Liver (tissue), 9 donors: Measurements from ENCODE around the gene GDPD5. TPM values are rescaled to one million over a fixed set of nuclear protein-coding genes. Genes with fewer than 3 reads are reported as not detected.

Experiments
- DNase-seq: peaks from one replicate; pipeline ENCODE4 v3.0.0-alpha.2; 2017; ENCODE audit warnings: low spot score
- H3K27ac ChIP-seq, 2 donors: one replicate each; pipeline ENCODE4 v1.7.0; 2013; ENCODE audit warnings: inconsistent platforms in 2 of 2, low read length in 2 of 2, control low read depth in 1 of 2, low read depth in 1 of 2, mild to moderate bottlenecking in 1 of 2
- H3K27me3 ChIP-seq, 4 donors: one replicate each; pipeline versions ENCODE4 v1.6.1 to v1.7.0; 2013; ENCODE audit warnings: low read length in 3 of 4, inconsistent platforms in 1 of 4, mild to moderate bottlenecking in 1 of 4, moderate library complexity in 1 of 4; ENCODE audit not compliant: control insufficient read depth in 4 of 4, insufficient read depth in 4 of 4
- H3K36me3 ChIP-seq, 4 donors: one replicate each; pipeline versions ENCODE4 v1.6.1 to v1.7.0; 2013; ENCODE audit warnings: low read length in 3 of 4, mild to moderate bottlenecking in 3 of 4, low read depth in 1 of 4, moderate library complexity in 1 of 4; ENCODE audit not compliant: control insufficient read depth in 4 of 4, insufficient read depth in 3 of 4
- H3K4me1 ChIP-seq, 4 donors: one replicate each; pipeline versions ENCODE4 v1.6.1 to v1.7.0; 2013; ENCODE audit warnings: low read length in 3 of 4, mild to moderate bottlenecking in 3 of 4, moderate library complexity in 1 of 4; ENCODE audit not compliant: control insufficient read depth in 4 of 4, insufficient read depth in 4 of 4
- H3K4me3 ChIP-seq, 3 donors: one replicate each; pipeline versions ENCODE4 v1.6.1 to v1.7.0; 2013; ENCODE audit warnings: low read length in 3 of 3, control low read depth in 1 of 3, low read depth in 1 of 3, mild to moderate bottlenecking in 1 of 3
- H3K9ac ChIP-seq, 2 donors: one replicate each; pipeline ENCODE4 v1.7.0; 2013; ENCODE audit warnings: low read length in 2 of 2, mild to moderate bottlenecking in 2 of 2, moderate library complexity in 2 of 2, control low read depth in 1 of 2, low read depth in 1 of 2
- H3K9me3 ChIP-seq, 4 donors: one replicate each; pipeline versions ENCODE4 v1.6.1 to v1.7.0; 2013; ENCODE audit warnings: low read length in 3 of 4; ENCODE audit not compliant: control insufficient read depth in 4 of 4
- EGR1 ChIP-seq, 2 donors: IDR thresholded peaks; 2 replicates each; pipeline ENCODE4 v1.6.1; 2016 to 2018; ENCODE audit warnings: antibody characterized with exemption in 2 of 2, low read depth in 2 of 2
- FOXA1 ChIP-seq: IDR thresholded peaks from 2 replicates; pipeline ENCODE4 v1.6.1; 2016; ENCODE audit warnings: antibody characterized with exemption
- FOXA2 ChIP-seq: IDR thresholded peaks from 2 replicates; pipeline ENCODE4 v1.6.1; 2016; ENCODE audit warnings: antibody characterized with exemption
- GABPA ChIP-seq, 2 donors: IDR thresholded peaks in 1 of 2; conservative IDR thresholded peaks in 1 of 2; 2 replicates each; pipeline ENCODE4 v1.6.1; 2016; ENCODE audit warnings: antibody characterized with exemption in 2 of 2, mild to moderate bottlenecking in 1 of 2, moderate library complexity in 1 of 2
- HNF4A ChIP-seq, 2 donors: conservative IDR thresholded peaks; 2 replicates each; pipeline ENCODE4 v1.6.1; 2016; ENCODE audit warnings: antibody characterized with exemption in 2 of 2, mild to moderate bottlenecking in 2 of 2
- HNF4G ChIP-seq: IDR thresholded peaks from 2 replicates; pipeline ENCODE4 v1.6.1; 2016; ENCODE audit warnings: antibody characterized with exemption
- JUND ChIP-seq, 2 donors: IDR thresholded peaks; 2 replicates each; pipeline ENCODE4 v1.6.1; 2016; ENCODE audit warnings: antibody characterized with exemption in 2 of 2
- NR2F2 ChIP-seq: IDR thresholded peaks from 2 replicates; pipeline ENCODE4 v1.6.1; 2016; ENCODE audit warnings: antibody characterized with exemption
- RAD21 ChIP-seq, 2 donors: IDR thresholded peaks; 2 replicates each; pipeline ENCODE4 v1.6.1; 2016; ENCODE audit warnings: antibody characterized with exemption in 2 of 2, mild to moderate bottlenecking in 2 of 2
- SP1 ChIP-seq: IDR thresholded peaks from 2 replicates; pipeline ENCODE4 v1.6.1; 2018; ENCODE audit warnings: antibody characterized with exemption, mild to moderate bottlenecking
- TAF1 ChIP-seq: conservative IDR thresholded peaks from 2 replicates; pipeline ENCODE4 v1.6.1; 2016; ENCODE audit warnings: antibody characterized with exemption, mild to moderate bottlenecking
- YY1 ChIP-seq: IDR thresholded peaks from 2 replicates; pipeline ENCODE4 v1.6.1; 2016; ENCODE audit warnings: antibody characterized with exemption, mild to moderate bottlenecking
- WGBS: extraction: QIAGEN DNeasy Blood & Tissue Kit; methylation state at CpG from one replicate; pipeline ENCODE4 v1.1.7; 2013; 5-methylcytosine and 5-hydroxymethylcytosine counted together
- polyA plus RNA-seq, 2 donors: library from polyadenylated mRNA; stranded (reverse) in 1 of 2; unstranded in 1 of 2; fragments of 200-250 nt in 1 of 2; fragments of >200 nt in 1 of 2; fragmentation: Nextera tagmentation in 1 of 2; extraction: Ambion mirVana in 1 of 2; gene quantifications; one replicate each; pipeline versions ENCODE4 v1.2.1 to v1.2.3, GENCODE V29; 2013 to 2015
- total RNA-seq, 2 donors: library from RNA; depleted of rRNA; stranded (reverse); fragments of >200 nt; gene quantifications; one replicate each; pipeline ENCODE4 v1.2.3, GENCODE V29; 2014
- TF ChIP-seq, protein P1 (sequence below): IDR thresholded peaks from 2 replicates; pipeline ENCODE4 v1.6.1; 2016; ENCODE audit warnings: antibody characterized with exemption
- TF ChIP-seq, protein P2 (sequence below): fragments of 150-350 bp; IDR thresholded peaks from 2 replicates; pipeline ENCODE4 v1.5.1; 2017; ENCODE audit warnings: improper control_type of control experiment, low read depth, low read length; ENCODE audit not compliant: missing input control
- TF ChIP-seq, protein P3 (sequence below): IDR thresholded peaks from 2 replicates; pipeline ENCODE4 v1.6.1; 2016; ENCODE audit warnings: antibody characterized with exemption
- TF ChIP-seq, protein P4 (sequence below): IDR thresholded peaks from 2 replicates; pipeline ENCODE4 v1.6.1; 2016; ENCODE audit warnings: antibody characterized with exemption
- TF ChIP-seq, protein P5 (sequence below): IDR thresholded peaks from 2 replicates; pipeline ENCODE4 v1.6.1; 2016; ENCODE audit warnings: antibody characterized with exemption, mild to moderate bottlenecking
- donor health status: healthy.
- donor health status: healthy.
- donor health status: healthy.
- donor health status: healthy.
- donor health status: healthy.

The GDPD5 gene
- total and polyA plus RNA-seq, 4 donors, result 3.0 to 22.8 (median 4.2) TPM

DNA sequence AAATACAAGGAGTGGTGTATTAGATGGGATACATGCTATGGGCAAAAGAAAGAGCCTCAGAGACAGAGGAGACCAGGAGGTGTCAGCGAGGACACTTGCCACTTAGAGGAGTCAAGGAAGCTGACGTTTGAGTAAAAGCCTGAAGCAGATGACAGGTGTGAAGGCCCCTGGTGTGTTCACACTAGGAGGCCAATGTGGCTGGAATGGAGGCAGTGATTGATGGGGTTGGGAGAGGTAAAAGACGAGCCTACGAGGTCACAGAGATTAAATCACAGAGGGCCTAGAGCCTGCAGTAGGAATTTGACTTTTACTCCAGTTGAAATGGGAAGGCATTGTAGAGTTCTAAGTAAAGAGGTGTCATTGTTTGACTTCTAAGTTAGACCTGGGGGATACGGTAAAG is 12.0 kb upstream of the GDPD5 start:
- Histone ChIP-seq H3K4me1 (no peaks in the 10 kb centered on the region), H3K27ac (no peak overlapping the region), H3K4me3 (no peak overlapping the region), H3K27me3 (no peaks in the 10 kb centered on the region), H3K9ac (no peak overlapping the region), H3K36me3 (no peaks in the 10 kb centered on the region), H3K9me3 (no peaks in the 10 kb centered on the region)
- 90% methylated on average over 5 of the region's 5 CpGs for WGBS
- TF ChIP-seq, protein P1, sequence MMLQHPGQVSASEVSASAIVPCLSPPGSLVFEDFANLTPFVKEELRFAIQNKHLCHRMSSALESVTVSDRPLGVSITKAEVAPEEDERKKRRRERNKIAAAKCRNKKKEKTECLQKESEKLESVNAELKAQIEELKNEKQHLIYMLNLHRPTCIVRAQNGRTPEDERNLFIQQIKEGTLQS, result no peak
- TF ChIP-seq, protein P2, sequence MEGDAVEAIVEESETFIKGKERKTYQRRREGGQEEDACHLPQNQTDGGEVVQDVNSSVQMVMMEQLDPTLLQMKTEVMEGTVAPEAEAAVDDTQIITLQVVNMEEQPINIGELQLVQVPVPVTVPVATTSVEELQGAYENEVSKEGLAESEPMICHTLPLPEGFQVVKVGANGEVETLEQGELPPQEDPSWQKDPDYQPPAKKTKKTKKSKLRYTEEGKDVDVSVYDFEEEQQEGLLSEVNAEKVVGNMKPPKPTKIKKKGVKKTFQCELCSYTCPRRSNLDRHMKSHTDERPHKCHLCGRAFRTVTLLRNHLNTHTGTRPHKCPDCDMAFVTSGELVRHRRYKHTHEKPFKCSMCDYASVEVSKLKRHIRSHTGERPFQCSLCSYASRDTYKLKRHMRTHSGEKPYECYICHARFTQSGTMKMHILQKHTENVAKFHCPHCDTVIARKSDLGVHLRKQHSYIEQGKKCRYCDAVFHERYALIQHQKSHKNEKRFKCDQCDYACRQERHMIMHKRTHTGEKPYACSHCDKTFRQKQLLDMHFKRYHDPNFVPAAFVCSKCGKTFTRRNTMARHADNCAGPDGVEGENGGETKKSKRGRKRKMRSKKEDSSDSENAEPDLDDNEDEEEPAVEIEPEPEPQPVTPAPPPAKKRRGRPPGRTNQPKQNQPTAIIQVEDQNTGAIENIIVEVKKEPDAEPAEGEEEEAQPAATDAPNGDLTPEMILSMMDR, result no peak
- TF ChIP-seq TAF1 (no peak), SP1 (no peak), NR2F2 (no peak), FOXA2 (no peak), JUND (IDR thresholded peaks at IDR 0.05) (no peak), EGR1 (IDR thresholded peaks at IDR 0.05; ENCODE audit: low read depth in 2 of 2) (no peak), FOXA1 (no peak), HNF4G (no peak)
- TF ChIP-seq, protein P3, sequence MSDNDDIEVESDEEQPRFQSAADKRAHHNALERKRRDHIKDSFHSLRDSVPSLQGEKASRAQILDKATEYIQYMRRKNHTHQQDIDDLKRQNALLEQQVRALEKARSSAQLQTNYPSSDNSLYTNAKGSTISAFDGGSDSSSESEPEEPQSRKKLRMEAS, result no peak
- TF ChIP-seq, protein P4, sequence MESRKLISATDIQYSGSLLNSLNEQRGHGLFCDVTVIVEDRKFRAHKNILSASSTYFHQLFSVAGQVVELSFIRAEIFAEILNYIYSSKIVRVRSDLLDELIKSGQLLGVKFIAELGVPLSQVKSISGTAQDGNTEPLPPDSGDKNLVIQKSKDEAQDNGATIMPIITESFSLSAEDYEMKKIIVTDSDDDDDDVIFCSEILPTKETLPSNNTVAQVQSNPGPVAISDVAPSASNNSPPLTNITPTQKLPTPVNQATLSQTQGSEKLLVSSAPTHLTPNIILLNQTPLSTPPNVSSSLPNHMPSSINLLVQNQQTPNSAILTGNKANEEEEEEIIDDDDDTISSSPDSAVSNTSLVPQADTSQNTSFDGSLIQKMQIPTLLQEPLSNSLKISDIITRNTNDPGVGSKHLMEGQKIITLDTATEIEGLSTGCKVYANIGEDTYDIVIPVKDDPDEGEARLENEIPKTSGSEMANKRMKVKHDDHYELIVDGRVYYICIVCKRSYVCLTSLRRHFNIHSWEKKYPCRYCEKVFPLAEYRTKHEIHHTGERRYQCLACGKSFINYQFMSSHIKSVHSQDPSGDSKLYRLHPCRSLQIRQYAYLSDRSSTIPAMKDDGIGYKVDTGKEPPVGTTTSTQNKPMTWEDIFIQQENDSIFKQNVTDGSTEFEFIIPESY, result no peak
- TF ChIP-seq, protein P5, sequence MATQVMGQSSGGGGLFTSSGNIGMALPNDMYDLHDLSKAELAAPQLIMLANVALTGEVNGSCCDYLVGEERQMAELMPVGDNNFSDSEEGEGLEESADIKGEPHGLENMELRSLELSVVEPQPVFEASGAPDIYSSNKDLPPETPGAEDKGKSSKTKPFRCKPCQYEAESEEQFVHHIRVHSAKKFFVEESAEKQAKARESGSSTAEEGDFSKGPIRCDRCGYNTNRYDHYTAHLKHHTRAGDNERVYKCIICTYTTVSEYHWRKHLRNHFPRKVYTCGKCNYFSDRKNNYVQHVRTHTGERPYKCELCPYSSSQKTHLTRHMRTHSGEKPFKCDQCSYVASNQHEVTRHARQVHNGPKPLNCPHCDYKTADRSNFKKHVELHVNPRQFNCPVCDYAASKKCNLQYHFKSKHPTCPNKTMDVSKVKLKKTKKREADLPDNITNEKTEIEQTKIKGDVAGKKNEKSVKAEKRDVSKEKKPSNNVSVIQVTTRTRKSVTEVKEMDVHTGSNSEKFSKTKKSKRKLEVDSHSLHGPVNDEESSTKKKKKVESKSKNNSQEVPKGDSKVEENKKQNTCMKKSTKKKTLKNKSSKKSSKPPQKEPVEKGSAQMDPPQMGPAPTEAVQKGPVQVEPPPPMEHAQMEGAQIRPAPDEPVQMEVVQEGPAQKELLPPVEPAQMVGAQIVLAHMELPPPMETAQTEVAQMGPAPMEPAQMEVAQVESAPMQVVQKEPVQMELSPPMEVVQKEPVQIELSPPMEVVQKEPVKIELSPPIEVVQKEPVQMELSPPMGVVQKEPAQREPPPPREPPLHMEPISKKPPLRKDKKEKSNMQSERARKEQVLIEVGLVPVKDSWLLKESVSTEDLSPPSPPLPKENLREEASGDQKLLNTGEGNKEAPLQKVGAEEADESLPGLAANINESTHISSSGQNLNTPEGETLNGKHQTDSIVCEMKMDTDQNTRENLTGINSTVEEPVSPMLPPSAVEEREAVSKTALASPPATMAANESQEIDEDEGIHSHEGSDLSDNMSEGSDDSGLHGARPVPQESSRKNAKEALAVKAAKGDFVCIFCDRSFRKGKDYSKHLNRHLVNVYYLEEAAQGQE, result no peak
- DNase-seq, result no peak

DNA sequence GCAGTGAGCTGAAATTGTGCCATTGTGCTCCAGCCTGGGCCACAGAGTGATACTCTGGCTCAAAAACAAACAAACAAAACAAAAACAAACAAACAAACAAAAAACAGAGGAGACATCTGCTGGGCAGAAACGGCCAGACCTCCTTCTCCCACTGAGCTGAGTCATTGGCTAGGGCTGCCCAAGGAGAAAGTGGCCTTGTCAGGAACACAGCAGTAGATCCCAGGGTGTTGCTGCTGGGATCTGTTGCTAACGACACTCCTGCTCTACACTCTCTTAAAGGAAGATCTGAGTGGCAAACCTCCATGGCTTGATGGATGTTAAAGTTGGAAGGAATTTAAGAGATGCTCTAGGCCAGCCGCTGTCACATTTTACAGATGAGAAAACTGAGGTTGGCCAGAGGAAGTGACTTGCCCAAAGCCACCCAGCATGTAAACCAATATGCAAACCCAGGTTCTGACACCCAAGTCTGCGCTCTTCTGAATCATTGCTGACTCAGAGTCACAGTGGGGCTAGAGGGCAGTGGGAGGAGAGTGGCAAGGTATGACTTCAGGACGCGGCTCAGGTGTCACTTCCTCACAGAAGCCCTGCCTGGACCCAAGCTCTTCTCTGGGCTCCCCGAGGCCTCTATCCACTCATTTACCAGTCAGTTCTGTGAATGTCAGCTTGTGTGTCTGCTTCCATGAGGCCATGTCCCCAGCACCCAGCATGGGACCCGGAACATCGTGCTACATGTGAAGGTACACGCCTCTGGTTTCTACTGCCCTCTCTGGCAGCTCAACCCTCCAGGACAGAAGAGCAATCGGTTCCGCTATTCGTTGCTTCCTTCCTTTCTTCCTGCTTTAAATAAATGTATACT is 11.3 kb upstream of the GDPD5 start:
- H3K4me1 ChIP-seq, result no peaks in the 10 kb centered on the region
- DNase-seq, result no peak
- no peak overlapping the region for H3K9ac ChIP-seq
- WGBS, result 79% methylated on average over 13 of the region's 13 CpGs
- no peak overlapping the region for H3K27ac ChIP-seq
- no peaks in the 10 kb centered on the region for H3K9me3 ChIP-seq
- no peaks in the 10 kb centered on the region for H3K36me3 ChIP-seq
- no peaks in the 10 kb centered on the region for H3K27me3 ChIP-seq
- no peak overlapping the region for H3K4me3 ChIP-seq
- TF ChIP-seq, protein P4, result no peak
- TF ChIP-seq, protein P2, result no peak
- TF ChIP-seq YY1, result no peak
- no peak for TF ChIP-seq RAD21 (IDR thresholded peaks at IDR 0.05)
- TF ChIP-seq SP1, result no peak
- TF ChIP-seq HNF4G, result no peak
- TF ChIP-seq GABPA (IDR thresholded peaks at IDR 0.05 in 1 of 2, conservative IDR thresholded peaks at IDR 0.05 in 1 of 2), result no peak
- TF ChIP-seq FOXA2, result no peak
- no peak for TF ChIP-seq TAF1
- no peak for TF ChIP-seq HNF4A (conservative IDR thresholded peaks at IDR 0.05)
